ENCODE data around the gene RPL7A. TPM values are rescaled to one million over a fixed set of nuclear protein-coding genes. Genes with fewer than 3 reads are reported as not detected.

RPL7A gene
- total and polyA plus RNA-seq, 9 donors = 3,805 to 6,397 (median 4,279) TPM

DNA sequence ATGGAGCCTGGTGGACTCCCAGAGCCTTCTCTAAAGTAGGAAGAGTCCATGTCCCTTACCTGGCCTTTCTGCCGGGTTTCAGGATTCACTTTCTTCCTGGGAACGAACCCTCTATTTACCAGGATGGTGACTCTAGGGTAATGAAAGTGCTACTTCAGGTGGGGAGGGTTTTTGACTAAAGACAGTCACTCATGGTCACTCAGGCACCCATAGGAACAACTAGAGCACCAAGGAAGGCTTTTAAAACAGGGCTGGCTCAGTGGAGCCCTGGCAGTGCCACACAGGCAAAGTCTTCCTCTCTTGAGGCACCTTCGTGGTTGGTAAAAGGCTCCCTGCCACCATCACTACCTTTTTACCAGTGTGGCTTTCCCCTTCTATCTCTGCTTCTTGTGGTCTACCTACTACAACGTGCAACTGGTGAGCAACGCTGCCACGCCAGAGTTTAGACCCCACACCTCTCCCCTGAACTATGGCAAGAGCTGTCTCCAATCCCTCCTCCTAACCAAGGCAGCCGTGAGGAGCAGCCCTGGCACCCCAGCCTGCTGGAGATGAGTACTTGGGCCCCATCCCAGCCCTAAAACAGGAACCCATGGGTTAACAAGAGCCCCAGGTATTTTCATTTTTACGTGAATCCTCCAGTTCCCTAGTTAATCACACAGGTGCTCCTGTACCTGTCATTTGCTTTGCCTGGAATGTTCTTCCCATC lies 4.8 kb downstream of the RPL7A start:
- no peaks in the 10 kb centered on the region for H3K36me3 ChIP-seq
- intact Hi-C loops (cut with DNase I) = no loop called here
- no peak overlapping the region for H3K4me3 ChIP-seq
- H3K4me1 ChIP-seq (ENCODE audit: insufficient read depth) = peaks cover 6% of the 10 kb centered on the region
- DNase-seq = no peak
- TF ChIP-seq, protein P1, sequence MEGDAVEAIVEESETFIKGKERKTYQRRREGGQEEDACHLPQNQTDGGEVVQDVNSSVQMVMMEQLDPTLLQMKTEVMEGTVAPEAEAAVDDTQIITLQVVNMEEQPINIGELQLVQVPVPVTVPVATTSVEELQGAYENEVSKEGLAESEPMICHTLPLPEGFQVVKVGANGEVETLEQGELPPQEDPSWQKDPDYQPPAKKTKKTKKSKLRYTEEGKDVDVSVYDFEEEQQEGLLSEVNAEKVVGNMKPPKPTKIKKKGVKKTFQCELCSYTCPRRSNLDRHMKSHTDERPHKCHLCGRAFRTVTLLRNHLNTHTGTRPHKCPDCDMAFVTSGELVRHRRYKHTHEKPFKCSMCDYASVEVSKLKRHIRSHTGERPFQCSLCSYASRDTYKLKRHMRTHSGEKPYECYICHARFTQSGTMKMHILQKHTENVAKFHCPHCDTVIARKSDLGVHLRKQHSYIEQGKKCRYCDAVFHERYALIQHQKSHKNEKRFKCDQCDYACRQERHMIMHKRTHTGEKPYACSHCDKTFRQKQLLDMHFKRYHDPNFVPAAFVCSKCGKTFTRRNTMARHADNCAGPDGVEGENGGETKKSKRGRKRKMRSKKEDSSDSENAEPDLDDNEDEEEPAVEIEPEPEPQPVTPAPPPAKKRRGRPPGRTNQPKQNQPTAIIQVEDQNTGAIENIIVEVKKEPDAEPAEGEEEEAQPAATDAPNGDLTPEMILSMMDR (IDR thresholded peaks at IDR 0.05) = no peak
- TF ChIP-seq EP300 (IDR thresholded peaks at IDR 0.05) = no peak
- no peak for TF ChIP-seq POLR2A (IDR thresholded peaks at IDR 0.05)
- 48 to 55% (median 48%) methylated on average over 8 of the region's 8 CpGs for WGBS, 3 donors
- no peaks in the 10 kb centered on the region for H3K27me3 ChIP-seq
- no peaks in the 10 kb centered on the region for H3K9me3 ChIP-seq
- no peak overlapping the region for H3K27ac ChIP-seq

DNA sequence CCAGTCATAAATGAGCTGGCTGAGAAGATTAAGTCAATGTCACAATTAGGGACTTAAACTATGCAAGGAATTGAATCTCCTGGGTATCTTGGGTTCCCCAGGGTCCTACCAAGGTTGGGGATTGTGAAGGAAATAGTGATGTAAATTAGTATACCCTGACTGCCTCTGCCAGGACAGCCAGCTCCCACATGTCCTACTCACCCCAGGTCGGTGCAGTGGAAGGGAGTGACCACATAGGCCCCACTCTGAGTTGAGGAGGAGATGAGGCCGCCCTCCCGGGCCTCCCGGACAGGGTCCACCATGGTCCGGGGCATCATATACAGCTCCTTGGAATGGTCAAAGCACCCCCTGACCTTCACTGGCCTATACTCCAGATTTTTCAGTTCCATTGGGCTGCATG lies 5.5 kb downstream of the RPL7A start:
- TF ChIP-seq EP300 (IDR thresholded peaks at IDR 0.05) = no peak
- TF ChIP-seq, protein P1 (IDR thresholded peaks at IDR 0.05) = no peak
- no peak for TF ChIP-seq POLR2A (IDR thresholded peaks at IDR 0.05)
- peaks cover 6% of the 10 kb centered on the region for H3K4me1 ChIP-seq (ENCODE audit: insufficient read depth)
- H3K4me3 ChIP-seq = no peak overlapping the region
- 54 to 61% (median 56%) methylated on average over 5 of the region's 5 CpGs for WGBS, 3 donors
- no peaks in the 10 kb centered on the region for H3K9me3 ChIP-seq
- DNase-seq = no peak
- intact Hi-C loops (cut with DNase I) = no loop called here
- H3K27me3 ChIP-seq = no peaks in the 10 kb centered on the region
- no peak overlapping the region for H3K27ac ChIP-seq
- no peaks in the 10 kb centered on the region for H3K36me3 ChIP-seq

DNA sequence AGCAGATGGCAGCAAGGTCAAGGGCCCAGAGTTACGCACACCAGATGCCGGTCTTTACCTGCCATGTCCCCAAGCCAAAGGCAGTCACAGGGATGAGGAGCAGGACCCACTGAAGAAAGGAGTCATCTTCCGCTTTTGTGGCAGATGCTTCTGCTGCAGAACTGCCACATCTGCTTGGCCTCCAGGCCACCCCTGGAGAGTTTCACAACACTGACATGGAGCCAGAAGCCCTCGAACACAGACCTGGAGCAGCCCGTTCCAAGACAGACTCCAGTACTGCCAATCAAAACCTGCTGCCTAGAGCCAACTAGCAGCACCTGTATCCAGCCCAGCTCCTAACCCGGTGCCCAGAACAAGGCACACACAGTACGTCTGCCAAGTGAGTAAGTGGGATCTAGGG lies 6.7 kb downstream of the RPL7A start:
- H3K9me3 ChIP-seq = no peaks in the 10 kb centered on the region
- DNase-seq = no peak
- H3K4me1 ChIP-seq (ENCODE audit: insufficient read depth) = peaks cover 6% of the 10 kb centered on the region
- no peaks in the 10 kb centered on the region for H3K27me3 ChIP-seq
- no peak overlapping the region for H3K4me3 ChIP-seq
- H3K36me3 ChIP-seq = no peaks in the 10 kb centered on the region
- no peak for TF ChIP-seq EP300 (IDR thresholded peaks at IDR 0.05)
- TF ChIP-seq, protein P1 (IDR thresholded peaks at IDR 0.05) = no peak
- no peak for TF ChIP-seq POLR2A (IDR thresholded peaks at IDR 0.05)
- 76 to 79% (median 78%) methylated on average over 7 of the region's 7 CpGs for WGBS, 3 donors
- intact Hi-C loops (cut with DNase I) = no loop called here
- H3K27ac ChIP-seq = no peak overlapping the region

DNA sequence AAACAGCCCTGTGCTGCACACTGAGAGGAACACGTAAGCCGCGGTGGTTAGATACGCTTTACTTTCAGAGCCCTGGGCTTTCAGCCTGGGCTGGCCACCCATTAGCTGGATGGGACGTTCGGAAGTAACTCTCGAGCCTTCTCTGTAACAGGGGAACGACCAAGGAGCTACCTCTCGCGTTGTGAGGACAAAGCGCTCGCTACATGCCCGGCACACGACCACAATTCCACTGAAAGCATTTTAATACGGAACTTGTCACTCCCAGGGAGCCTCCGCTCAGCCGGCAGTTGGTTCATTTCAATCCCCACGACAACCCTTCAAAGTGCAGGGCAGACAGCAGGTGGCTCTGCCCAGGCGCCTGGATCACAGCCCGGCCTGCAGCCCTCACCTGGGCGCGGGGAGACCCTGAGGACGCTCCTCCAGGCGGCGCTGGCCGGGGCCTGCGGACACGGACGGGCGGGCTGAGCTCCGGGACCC lies 7.9 kb downstream of the RPL7A start:
- peaks cover 6% of the 10 kb centered on the region for H3K4me1 ChIP-seq (ENCODE audit: insufficient read depth)
- H3K27me3 ChIP-seq = no peaks in the 10 kb centered on the region
- H3K4me3 ChIP-seq = peak overlapping the region; percentile 77
- TF ChIP-seq POLR2A (IDR thresholded peaks at IDR 0.05) (no peak), EP300 (IDR thresholded peaks at IDR 0.05) (no peak)
- TF ChIP-seq, protein P1 (IDR thresholded peaks at IDR 0.05) = no peak
- 1% methylated on average over 30 to 31 of the region's 31 CpGs for WGBS, 3 donors
- H3K9me3 ChIP-seq = no peaks in the 10 kb centered on the region
- H3K36me3 ChIP-seq = no peaks in the 10 kb centered on the region
- DNase-seq = no peak
- peak overlapping the region in 1 of 2 donors; percentile 28 for H3K27ac ChIP-seq
- intact Hi-C loops (cut with DNase I) = no loop called here
